HepG2 (cell line): ENCODE results near the gene TARM1. TPM values are rescaled to one million over a fixed set of nuclear protein-coding genes. Genes with fewer than 3 reads are reported as not detected.
A peak's percentile ranks its signal among the peaks of the same experiment; 100 is the strongest.

Experiments
- KDM3A ChIP-seq: IDR thresholded peaks from 2 replicates; pipeline ENCODE4 v1.6.1; 2018; ENCODE audit warnings: low read depth, missing compliant biosample characterization
- NFE2L2 ChIP-seq: fragments of 150-350 bp; IDR thresholded peaks from 2 replicates; pipeline ENCODE4 v1.6.1; 2014; ENCODE audit warnings: low read length
- RARA ChIP-seq: IDR thresholded peaks from 2 replicates; pipeline ENCODE4 v1.6.1; 2016; ENCODE audit warnings: missing genetic modification reagents, missing compliant biosample characterization
- TSC22D2 ChIP-seq: sonication (generic); formaldehyde crosslinking; IDR thresholded peaks from 2 replicates; pipeline ENCODE4 v1.5.1; 2020; ENCODE audit warnings: missing genetic modification reagents, mild to moderate bottlenecking, borderline replicate concordance
- ZNF670 ChIP-seq: sonication (generic); formaldehyde crosslinking; IDR thresholded peaks from 2 replicates; pipeline ENCODE4 v1.8.0; 2022; ENCODE audit warnings: mild to moderate bottlenecking, missing genetic modification reagents, borderline replicate concordance
- polyA plus RNA-seq, 8 experiments: library from polyadenylated mRNA; depleted of rRNA in 3 of 8; stranded (reverse) in 7 of 8; unstranded in 1 of 8; fragments of >200 nt; fragmentation: Illumina TruSeq in 4 of 8; extraction: Trizol in 4 of 8; gene quantifications; 2 replicates each; pipeline versions ENCODE4 v1.2.1 to v1.2.3, GENCODE V29; 2011 to 2016; ENCODE audit warnings: low read depth in 4 of 8, missing spikeins in 1 of 8, mixed read lengths in 1 of 8; ENCODE audit not compliant: insufficient read depth in 1 of 8
- total RNA-seq, 5 experiments: library from RNA; depleted of rRNA; stranded (reverse); fragments of >200 nt; fragmentation: Illumina TruSeq; extraction: Trizol; gene quantifications; 2 replicates each; pipeline ENCODE4 v1.2.3, GENCODE V29; 2016; ENCODE audit warnings: low read depth in 1 of 5
- TF ChIP-seq, protein P1 (sequence below), 2 experiments: sonication (generic) in 1 of 2; formaldehyde crosslinking in 1 of 2; IDR thresholded peaks; 2 replicates each; pipeline versions ENCODE4 v1.4.0 to v1.6.1; 2016 to 2020; ENCODE audit warnings: borderline replicate concordance in 1 of 2, low read depth in 1 of 2, mild to moderate bottlenecking in 1 of 2, missing genetic modification reagents in 1 of 2
- TF ChIP-seq, protein P2 (sequence below): sonication (generic); formaldehyde crosslinking; IDR thresholded peaks from 2 replicates; pipeline ENCODE4 v1.5.0; 2020; ENCODE audit warnings: mild to moderate bottlenecking, missing genetic modification reagents
- TF ChIP-seq, protein P3 (sequence below): IDR thresholded peaks from 2 replicates; pipeline ENCODE4 v1.6.1; 2016; ENCODE audit warnings: mild to moderate bottlenecking
- TF ChIP-seq, protein P4 (sequence below): IDR thresholded peaks from 2 replicates; pipeline ENCODE4 v1.6.1; 2016; ENCODE audit warnings: missing biosample characterization, missing genetic modification reagents, low read depth
- TF ChIP-seq, protein P5 (sequence below): sonication (generic); formaldehyde crosslinking; IDR thresholded peaks from 2 replicates; pipeline ENCODE4 v1.4.0; 2020; ENCODE audit warnings: missing genetic modification reagents

The TARM1 gene
- total and polyA plus RNA-seq, 2 of the 13 experiments (the other 11 are each of a cell fraction or from before 2014, with no cell fraction given): not detected

DNA sequence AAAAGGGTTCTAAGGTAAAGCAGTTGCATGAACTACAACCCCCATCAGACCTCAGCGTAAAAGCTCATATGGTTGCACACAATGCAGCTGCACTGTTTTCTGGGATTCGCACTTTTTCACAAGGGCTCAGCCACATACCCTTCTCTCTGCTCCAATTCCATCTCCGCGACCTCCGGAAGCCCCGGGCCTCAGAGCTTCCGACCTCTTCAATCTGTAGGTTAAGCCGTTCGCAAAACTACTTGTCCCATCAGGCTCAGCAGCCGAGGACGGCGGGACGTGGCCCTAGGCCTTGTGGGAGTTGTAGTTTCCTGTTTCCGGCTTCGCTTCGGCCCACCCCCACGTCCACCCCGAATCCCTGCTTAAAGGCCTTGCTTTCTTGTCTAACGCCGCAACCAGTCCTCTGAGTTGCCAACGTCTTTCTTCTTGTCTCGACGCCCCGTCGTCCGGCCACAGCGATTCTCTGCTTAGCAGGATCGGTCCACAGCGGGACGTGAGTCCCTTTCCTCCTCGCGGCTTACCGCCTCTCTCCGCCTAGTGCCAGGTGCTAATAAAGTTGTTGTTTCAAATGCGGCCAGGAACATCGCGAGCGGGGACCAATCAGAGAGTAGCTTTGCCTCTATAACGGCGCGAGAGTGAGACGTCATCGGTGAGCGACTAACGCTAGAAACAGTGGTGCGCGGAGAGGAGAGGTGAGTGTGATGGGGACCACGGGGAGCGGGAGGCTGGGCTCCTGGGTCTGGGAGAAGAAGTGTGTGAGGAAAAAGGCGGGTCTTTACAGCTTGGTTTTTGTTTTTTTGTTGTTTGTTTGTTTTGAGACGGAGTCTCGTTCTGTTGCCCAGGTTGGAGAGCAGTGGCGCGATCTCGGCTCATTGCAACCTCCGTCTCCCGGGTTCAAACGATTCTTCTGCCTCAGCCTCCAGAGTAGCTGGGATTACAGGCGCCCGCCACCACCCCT lies 34.2 kb upstream of the TARM1 start, which contains the start of the genes PRPF31 and TFPT (continued):
- TF ChIP-seq, protein P1, sequence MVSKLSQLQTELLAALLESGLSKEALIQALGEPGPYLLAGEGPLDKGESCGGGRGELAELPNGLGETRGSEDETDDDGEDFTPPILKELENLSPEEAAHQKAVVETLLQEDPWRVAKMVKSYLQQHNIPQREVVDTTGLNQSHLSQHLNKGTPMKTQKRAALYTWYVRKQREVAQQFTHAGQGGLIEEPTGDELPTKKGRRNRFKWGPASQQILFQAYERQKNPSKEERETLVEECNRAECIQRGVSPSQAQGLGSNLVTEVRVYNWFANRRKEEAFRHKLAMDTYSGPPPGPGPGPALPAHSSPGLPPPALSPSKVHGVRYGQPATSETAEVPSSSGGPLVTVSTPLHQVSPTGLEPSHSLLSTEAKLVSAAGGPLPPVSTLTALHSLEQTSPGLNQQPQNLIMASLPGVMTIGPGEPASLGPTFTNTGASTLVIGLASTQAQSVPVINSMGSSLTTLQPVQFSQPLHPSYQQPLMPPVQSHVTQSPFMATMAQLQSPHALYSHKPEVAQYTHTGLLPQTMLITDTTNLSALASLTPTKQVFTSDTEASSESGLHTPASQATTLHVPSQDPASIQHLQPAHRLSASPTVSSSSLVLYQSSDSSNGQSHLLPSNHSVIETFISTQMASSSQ (IDR thresholded peaks at IDR 0.05; ENCODE audit: low read depth): peak; percentile 71
- TF ChIP-seq, protein P1 (CRISPR knock-in tag; IDR thresholded peaks at IDR 0.05; ENCODE audit: borderline replicate concordance): peak; percentile 81; the same call in 1 of the 2 replicates
- TF ChIP-seq, protein P2, sequence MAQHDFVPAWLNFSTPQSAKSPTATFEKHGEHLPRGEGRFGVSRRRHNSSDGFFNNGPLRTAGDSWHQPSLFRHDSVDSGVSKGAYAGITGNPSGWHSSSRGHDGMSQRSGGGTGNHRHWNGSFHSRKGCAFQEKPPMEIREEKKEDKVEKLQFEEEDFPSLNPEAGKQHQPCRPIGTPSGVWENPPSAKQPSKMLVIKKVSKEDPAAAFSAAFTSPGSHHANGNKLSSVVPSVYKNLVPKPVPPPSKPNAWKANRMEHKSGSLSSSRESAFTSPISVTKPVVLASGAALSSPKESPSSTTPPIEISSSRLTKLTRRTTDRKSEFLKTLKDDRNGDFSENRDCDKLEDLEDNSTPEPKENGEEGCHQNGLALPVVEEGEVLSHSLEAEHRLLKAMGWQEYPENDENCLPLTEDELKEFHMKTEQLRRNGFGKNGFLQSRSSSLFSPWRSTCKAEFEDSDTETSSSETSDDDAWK (CRISPR knock-in tag): no peak
- TF ChIP-seq NFE2L2 (no peak), KDM3A (CRISPR knock-in tag) (peak; percentile 85), TSC22D2 (CRISPR knock-in tag) (no peak), RARA (peak; percentile 35; the same call in 1 of the 2 replicates), ZNF670 (CRISPR knock-in tag) (peak; percentile 71; the same call in 1 of the 2 replicates)
- TF ChIP-seq, protein P3, sequence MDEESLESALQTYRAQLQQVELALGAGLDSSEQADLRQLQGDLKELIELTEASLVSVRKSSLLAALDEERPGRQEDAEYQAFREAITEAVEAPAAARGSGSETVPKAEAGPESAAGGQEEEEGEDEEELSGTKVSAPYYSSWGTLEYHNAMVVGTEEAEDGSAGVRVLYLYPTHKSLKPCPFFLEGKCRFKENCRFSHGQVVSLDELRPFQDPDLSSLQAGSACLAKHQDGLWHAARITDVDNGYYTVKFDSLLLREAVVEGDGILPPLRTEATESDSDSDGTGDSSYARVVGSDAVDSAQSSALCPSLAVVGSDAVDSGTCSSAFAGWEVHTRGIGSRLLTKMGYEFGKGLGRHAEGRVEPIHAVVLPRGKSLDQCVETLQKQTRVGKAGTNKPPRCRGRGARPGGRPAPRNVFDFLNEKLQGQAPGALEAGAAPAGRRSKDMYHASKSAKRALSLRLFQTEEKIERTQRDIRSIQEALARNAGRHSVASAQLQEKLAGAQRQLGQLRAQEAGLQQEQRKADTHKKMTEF (CRISPR knock-in tag): peak; percentile 90
- TF ChIP-seq, protein P4, sequence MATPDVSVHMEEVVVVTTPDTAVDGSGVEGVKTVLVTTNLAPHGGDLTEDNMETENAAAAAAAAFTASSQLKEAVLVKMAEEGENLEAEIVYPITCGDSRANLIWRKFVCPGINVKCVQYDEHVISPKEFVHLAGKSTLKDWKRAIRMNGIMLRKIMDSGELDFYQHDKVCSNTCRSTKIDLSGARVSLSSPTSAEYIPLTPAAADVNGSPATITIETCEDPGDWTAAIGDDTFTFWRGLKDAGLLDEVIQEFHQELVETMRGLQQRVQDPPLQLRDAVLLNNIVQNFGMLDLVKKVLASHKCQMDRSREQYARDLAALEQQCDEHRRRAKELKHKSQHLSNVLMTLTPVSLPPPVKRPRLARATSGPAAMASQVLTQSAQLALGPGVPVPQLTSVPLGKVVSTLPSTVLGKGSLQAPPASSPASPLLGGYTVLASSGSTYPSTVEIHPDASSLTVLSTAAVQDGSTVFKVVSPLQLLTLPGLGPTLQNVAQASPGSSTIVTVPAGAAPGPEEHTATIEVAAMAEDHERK (CRISPR knock-in tag): peak; percentile 94
- TF ChIP-seq, protein P5, sequence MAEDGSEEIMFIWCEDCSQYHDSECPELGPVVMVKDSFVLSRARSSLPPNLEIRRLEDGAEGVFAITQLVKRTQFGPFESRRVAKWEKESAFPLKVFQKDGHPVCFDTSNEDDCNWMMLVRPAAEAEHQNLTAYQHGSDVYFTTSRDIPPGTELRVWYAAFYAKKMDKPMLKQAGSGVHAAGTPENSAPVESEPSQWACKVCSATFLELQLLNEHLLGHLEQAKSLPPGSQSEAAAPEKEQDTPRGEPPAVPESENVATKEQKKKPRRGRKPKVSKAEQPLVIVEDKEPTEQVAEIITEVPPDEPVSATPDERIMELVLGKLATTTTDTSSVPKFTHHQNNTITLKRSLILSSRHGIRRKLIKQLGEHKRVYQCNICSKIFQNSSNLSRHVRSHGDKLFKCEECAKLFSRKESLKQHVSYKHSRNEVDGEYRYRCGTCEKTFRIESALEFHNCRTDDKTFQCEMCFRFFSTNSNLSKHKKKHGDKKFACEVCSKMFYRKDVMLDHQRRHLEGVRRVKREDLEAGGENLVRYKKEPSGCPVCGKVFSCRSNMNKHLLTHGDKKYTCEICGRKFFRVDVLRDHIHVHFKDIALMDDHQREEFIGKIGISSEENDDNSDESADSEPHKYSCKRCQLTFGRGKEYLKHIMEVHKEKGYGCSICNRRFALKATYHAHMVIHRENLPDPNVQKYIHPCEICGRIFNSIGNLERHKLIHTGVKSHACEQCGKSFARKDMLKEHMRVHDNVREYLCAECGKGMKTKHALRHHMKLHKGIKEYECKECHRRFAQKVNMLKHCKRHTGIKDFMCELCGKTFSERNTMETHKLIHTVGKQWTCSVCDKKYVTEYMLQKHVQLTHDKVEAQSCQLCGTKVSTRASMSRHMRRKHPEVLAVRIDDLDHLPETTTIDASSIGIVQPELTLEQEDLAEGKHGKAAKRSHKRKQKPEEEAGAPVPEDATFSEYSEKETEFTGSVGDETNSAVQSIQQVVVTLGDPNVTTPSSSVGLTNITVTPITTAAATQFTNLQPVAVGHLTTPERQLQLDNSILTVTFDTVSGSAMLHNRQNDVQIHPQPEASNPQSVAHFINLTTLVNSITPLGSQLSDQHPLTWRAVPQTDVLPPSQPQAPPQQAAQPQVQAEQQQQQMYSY (CRISPR knock-in tag): no peak
